Measurements from ENCODE around the gene CENPX.

Gene CENPX

DNA sequence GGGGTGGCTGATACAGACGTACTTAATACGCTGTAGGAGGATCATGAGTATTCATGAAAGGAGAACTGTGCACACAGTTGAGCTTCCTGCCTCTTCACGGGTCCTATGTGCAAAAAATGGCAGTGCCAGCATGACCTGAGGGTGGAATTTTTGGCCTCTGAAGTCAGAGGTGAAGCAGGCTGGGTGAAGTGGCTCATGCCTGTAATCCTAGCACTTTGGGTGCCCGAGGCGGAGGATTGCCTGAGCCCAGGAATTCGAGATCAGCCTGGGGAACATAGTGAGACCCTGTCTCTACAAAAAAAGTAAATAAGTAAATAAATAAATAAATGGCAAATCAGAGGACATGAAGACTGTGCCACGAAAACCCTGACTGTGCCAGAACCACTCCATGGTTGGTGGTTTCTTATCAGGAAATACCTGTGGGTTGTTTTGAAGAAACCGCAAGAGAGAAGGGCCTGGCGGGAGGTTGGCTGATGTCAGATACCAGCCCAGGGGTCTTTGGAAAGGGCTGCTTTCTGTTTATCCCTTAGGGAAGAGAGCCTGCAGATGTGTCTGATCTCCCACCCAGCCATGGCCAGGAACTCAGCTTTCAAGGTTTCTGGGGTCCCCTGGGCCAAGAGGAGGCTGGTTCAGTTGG lies 41.9 kb downstream of the CENPX start:
- H2AFZ ChIP-seq (ENCODE audit: low read depth, low read length), result no peak overlapping the region
- TF ChIP-seq EZH2phosphoT487 (IDR thresholded peaks at IDR 0.05; ENCODE audit: low read depth) (no peak), CTCF (IDR thresholded peaks at IDR 0.05; ENCODE audit: low read depth, low read length) (no peak)

DNA sequence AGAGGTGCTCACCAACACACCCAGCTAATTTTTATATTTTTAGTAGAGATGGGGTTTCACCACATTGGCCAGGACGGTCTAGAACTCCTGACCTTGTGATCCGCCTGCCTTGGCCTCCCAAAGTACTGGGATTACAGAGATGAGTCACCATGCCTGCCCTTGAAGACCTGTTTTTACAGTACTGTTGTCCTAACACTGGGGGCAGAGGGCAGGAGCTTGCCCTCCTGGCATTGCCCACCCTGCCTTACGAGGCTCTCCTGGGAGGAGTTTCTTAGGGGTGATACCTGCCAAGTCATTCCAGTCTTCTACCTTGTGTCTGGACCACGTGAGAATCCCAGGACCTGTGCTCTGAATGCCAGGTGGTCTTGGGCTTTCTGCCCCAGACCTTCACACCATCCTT lies 42.6 kb downstream of the CENPX start:
- H3K9ac ChIP-seq (ENCODE audit: low read length), result no peak overlapping the region
- no peak overlapping the region for H3K4me3 ChIP-seq (ENCODE audit: low read length)
- peaks cover 11% of the 10 kb centered on the region for H3K4me1 ChIP-seq (ENCODE audit: low read length)
- H3K9me3 ChIP-seq (ENCODE audit: insufficient read depth, low read length), result no peaks in the 10 kb centered on the region
- H3K4me2 ChIP-seq (ENCODE audit: low read length), result no peak overlapping the region
- H2AFZ ChIP-seq (ENCODE audit: low read depth, low read length), result no peak overlapping the region
- no peak overlapping the region for H3K27ac ChIP-seq (ENCODE audit: low read length)
- H3K36me3 ChIP-seq (replicated peaks; ENCODE audit: low read depth, low read length), result peaks cover 7% of the 10 kb centered on the region
- H3K79me2 ChIP-seq (ENCODE audit: low read length), result peaks cover 4% of the 10 kb centered on the region; the same call in 1 of the 2 replicates
- no peak for TF ChIP-seq CTCF (IDR thresholded peaks at IDR 0.05; ENCODE audit: low read depth, low read length)
- TF ChIP-seq EZH2phosphoT487 (IDR thresholded peaks at IDR 0.05; ENCODE audit: low read depth), result no peak
- H4K20me1 ChIP-seq (ENCODE audit: insufficient read depth, low read length), result no peaks in the 10 kb centered on the region
- no peaks in the 10 kb centered on the region for H3K27me3 ChIP-seq (ENCODE audit: low read depth, low read length)

More for the DNA sequence above, 41.9 kb downstream of the CENPX start:
- Histone ChIP-seq H3K9ac (ENCODE audit: low read length) (no peak overlapping the region), H4K20me1 (ENCODE audit: insufficient read depth, low read length) (no peaks in the 10 kb centered on the region), H3K4me2 (ENCODE audit: low read length) (no peak overlapping the region), H3K27ac (ENCODE audit: low read length) (no peak overlapping the region), H3K4me3 (ENCODE audit: low read length) (no peak overlapping the region), H3K79me2 (ENCODE audit: low read length) (peaks cover 4% of the 10 kb centered on the region; the same call in 1 of the 2 replicates), H3K27me3 (ENCODE audit: low read depth, low read length) (no peaks in the 10 kb centered on the region), H3K36me3 (replicated peaks; ENCODE audit: low read depth, low read length) (peaks cover 8% of the 10 kb centered on the region), H3K9me3 (ENCODE audit: insufficient read depth, low read length) (no peaks in the 10 kb centered on the region), H3K4me1 (ENCODE audit: low read length) (peaks cover 11% of the 10 kb centered on the region)

- Histone ChIP-seq H3K9ac (ENCODE audit: low read length) (no peak overlapping the region), H4K20me1 (ENCODE audit: insufficient read depth, low read length) (no peaks in the 10 kb centered on the region), H3K27ac (ENCODE audit: low read length) (no peak overlapping the region)
Measured at GRCh38 chr17:81978524-81979298, 44.0 kb downstream of the CENPX start.

More at GRCh38 chr17:81978524-81979298, 44.0 kb downstream of the CENPX start:
- TF ChIP-seq CTCF (IDR thresholded peaks at IDR 0.05; ENCODE audit: low read depth, low read length), result no peak
- TF ChIP-seq EZH2phosphoT487 (IDR thresholded peaks at IDR 0.05; ENCODE audit: low read depth), result no peak
- Histone ChIP-seq H3K4me3 (ENCODE audit: low read length) (peak overlapping the region; percentile 94), H3K79me2 (ENCODE audit: low read length) (peaks cover 4% of the 10 kb centered on the region; the same call in 1 of the 2 replicates), H3K9me3 (ENCODE audit: insufficient read depth, low read length) (no peaks in the 10 kb centered on the region), H3K4me2 (ENCODE audit: low read length) (peak overlapping the region; percentile 65), H2AFZ (ENCODE audit: low read depth, low read length) (no peak overlapping the region), H3K27me3 (ENCODE audit: low read depth, low read length) (no peaks in the 10 kb centered on the region), H3K36me3 (replicated peaks; ENCODE audit: low read depth, low read length) (peaks cover 3% of the 10 kb centered on the region), H3K4me1 (ENCODE audit: low read length) (peaks cover 11% of the 10 kb centered on the region)

All from OCI-LY3 (cell line).